ENCODE results near the gene ZG16.
"Not testable (repeated sequence)": the region's sequence is repeated elsewhere in the genome, so short reads cannot be mapped to it uniquely, and the experiment has no call there.

Gene ZG16
- long read RNA-seq, donor 1, partial matches to known transcripts, result 0 of 1 reads
- long read RNA-seq, donor 1, other reads (novel, unspliced or antisense), result 0 of 1 reads
- long read RNA-seq, donor 2, result 0 reads
- long read RNA-seq, donor 3, result 0 reads
- long read RNA-seq, donor 4, result 0 reads
- long read RNA-seq, donor 5, result 0 reads
- long read RNA-seq, donor 6, result 0 reads
- long read RNA-seq, donor 7, result 0 reads
- long read RNA-seq, donor 8, result 0 reads

GRCh38 chr16:29777576-29778350 lies at the start of gene ZG16:
Gene ZG16, plus strand, starts transcription at chr16:29778256. Its CDS starts 1,011 bp downstream, at chr16:29779267.
- DNase-seq, result no peak

GRCh38 chr16:29729116-29729521 lies 48.9 kb upstream of the ZG16 start:
- DNase-seq, result peak; percentile 38

- DNase-seq, result no peak
Measured at GRCh38 chr16:29730649-29731048, 47.4 kb upstream of the ZG16 start.

- DNase-seq, result not testable (repeated sequence)
Measured at GRCh38 chr16:29731768-29732601, 46.1 kb upstream of the ZG16 start.

DNA sequence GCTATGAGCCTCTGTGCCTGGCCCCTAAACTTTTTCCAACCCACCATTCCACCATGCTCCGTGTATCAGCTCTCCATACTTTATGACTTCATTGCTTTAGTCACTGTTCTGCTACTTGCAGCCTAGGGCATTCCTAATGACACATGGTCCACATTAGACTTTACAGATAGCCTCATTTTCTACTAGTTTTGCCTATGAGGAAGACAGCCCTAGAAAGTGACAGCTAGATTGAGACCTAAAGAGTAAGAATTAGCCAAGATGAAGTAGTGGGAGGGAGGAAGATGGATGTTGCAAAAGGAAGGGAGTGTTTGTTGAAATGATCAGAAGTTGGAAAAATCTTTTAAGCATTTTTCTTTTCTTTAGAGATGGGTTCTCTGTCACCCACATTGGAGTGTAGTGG lies 43.3 kb upstream of the ZG16 start:
- DNase-seq, result no peak

DNA sequence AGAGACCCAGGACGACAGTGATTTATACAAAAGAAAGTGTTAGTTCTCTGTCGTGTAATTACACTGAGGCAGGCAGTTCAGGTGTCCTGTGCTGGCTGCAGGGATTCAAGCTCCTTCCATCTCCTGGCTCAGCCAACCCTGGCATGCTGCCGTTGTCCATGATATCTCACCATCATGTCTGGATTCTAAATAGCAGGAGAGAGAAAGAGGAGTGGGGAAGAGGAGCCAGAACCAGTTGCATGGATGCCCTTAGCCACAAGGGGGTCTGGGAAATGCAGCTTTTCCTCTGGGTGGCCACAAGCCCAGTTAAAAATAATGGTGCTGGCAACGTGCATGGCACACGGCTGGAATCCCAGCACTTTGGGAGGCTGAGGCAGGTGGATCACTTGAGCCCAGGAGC lies 41.9 kb upstream of the ZG16 start:
- no peak for DNase-seq

DNA sequence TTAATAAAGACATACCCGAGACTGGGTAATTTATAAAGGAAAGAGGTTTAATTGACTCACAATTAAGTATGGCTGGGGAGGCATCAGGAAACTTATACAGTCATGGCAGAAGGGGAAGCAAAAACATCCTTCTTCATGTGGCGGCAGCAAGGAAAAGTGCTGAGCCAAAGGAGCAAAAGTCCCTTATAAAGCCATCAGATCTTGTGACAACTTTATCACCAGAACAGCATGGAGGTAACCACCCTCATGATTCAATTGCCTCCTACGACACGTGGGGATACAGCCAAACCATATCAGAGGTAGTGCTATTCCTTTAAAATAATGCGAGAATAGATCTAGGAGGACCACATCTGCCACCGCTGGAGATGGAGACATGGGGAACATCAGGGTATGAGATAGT lies 41.3 kb upstream of the ZG16 start:
- no peak for DNase-seq

- DNase-seq, result no peak
Measured at GRCh38 chr16:29737713-29738112, 40.3 kb upstream of the ZG16 start.

GRCh38 chr16:29738514-29738913 lies 39.5 kb upstream of the ZG16 start:
- no peak for DNase-seq

- DNase-seq, result not testable (repeated sequence)
Measured at GRCh38 chr16:29739927-29740629, 38.0 kb upstream of the ZG16 start.

DNA sequence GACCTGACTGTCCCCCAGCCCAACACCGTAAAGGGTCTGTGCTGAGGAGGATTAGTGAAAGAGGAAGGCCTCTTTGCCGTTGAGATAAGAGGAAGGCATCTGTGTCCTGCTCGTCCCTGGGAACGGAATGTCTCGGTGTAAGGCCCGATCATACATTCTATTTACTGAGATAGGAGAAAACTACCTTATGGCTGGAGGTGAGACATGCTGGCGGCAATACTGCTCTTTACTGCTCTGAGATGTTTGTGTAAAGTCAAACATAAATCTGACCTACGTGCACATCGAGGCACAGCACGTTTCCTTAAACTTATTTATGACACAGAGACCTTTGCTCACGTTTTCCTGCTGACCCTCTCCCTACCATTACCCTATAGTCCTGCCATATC lies 37.4 kb upstream of the ZG16 start:
- DNase-seq, result not testable (repeated sequence)

DNA sequence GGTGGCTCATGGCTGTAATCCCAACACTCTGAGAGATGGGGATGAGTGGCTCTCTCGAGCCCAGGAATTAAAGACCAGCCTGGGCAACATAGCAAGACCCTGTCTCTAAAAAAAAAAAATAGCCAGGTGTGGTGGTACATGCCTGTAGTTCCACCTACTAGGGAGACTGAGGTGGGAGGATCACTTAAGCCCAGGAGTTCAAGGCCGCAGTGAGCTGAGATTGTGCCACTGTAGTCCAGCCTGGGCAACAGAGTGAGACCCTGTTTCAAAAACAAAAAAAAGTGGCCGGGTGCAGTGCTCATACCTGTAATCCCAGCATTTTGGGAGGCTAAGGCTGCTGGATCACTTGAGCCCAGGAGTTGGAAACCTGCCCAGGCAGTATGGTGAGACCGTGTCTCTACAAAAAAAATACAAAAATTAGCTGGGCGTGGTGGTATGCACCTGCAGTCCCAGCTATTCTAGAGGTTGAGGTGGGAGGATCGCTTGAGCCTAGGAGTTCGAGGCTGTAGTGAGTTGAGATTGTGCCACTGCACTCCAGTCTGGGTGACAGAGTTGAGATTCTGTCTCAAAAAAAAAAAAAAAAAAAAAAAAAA lies 35.3 kb upstream of the ZG16 start:
- DNase-seq, result no peak

DNA sequence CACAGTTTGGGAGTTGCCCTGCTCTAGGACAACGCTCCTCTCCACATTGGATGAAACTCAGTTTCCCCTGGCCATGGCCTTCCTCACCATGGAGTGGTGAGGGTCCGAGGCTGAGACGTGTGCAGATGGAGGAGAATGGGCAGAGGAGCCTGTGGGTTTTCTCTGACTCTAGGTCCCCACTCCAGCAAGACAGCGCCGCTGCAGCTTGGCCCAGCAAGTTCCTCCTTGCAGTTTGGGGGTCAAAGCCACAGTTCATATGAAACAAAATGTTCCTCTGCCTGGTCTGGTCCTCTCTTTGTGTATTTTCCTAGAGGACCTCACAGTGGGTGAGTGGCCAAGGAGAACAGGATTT lies 34.6 kb upstream of the ZG16 start:
- DNase-seq, result no peak

GRCh38 chr16:29743827-29744531 lies 34.1 kb upstream of the ZG16 start:
- DNase-seq, result no peak

- DNase-seq, result no peak
Measured at GRCh38 chr16:29744541-29745101, 33.4 kb upstream of the ZG16 start.

- DNase-seq, result no peak
Measured at GRCh38 chr16:29745121-29745852, 32.8 kb upstream of the ZG16 start.

- DNase-seq, result no peak
Measured at GRCh38 chr16:29745853-29746345, 32.2 kb upstream of the ZG16 start, which contains the start of gene C16orf54. Gene C16orf54, minus strand, starts transcription at chr16:29745990. Its CDS starts 1,039 bp downstream, at chr16:29744951.

- not testable (repeated sequence) for DNase-seq
Measured at GRCh38 chr16:29746518-29746917, 31.5 kb upstream of the ZG16 start.

DNA sequence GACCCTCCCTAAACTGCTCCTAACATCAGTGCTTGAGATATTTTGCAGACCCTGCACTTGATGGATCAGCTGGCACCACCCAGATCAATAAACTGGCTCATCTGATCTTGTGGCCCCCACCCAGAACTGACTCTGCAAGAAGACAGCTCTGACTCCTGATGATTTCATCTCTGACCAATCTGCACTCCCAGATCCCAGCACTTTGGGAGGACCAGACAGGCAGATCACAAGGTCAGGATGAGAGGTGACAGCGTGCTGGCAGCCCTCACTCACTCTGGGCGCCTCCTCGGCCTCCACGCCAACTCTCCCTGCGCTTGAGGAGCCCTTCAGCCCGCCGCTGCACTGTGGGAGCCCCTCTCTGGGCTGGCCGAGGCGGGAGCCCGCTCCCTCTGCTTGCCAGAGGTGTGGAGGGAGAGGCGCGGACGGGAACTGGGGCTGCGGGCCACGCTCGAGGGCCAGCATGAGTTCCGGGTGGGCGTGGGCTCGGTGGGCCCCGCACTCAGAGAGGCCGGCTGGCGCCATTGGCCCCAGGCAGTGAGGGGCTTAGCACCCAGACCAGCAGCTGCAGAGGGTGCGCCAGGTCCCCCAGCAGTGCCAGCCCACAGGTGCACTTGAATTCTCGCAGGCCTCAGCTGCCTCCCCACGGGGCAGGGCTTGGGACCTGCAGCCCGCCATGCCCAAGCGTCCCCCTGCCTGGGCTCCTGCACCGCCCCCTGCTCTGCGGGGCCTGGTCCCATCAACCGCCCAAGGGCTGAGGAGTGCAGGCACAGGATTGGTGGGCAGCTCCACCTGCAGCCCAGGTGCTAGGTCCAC lies 29.9 kb upstream of the ZG16 start:
- DNase-seq, result no peak
